Central memory CD8-positive, alpha-beta T cell (primary cell): Measurements from ENCODE around the gene MYO1E.
"Not testable (repeated sequence)": the region's sequence is repeated elsewhere in the genome, so short reads cannot be mapped to it uniquely, and the experiment has no call there.

Source experiments
- ATAC-seq: fragments of 150-1000 bp; cut with Tn5 transposase; replicated peaks from 2 replicates; pipeline ENCODE4 v1.10.0; 2022; ENCODE audit warnings: mild to moderate bottlenecking, moderate FRiP score, moderate number of reproducible peaks; ENCODE audit not compliant: poor library complexity, severe bottlenecking; ENCODE audit errors: extremely low read depth
- DNase-seq, 2 donors: peaks; one replicate each; pipeline ENCODE4 v3.0.0; 2021; ENCODE audit warnings: low spot score in 2 of 2
- H3K27ac Mint-ChIP-seq: one replicate; pipeline ENCODE4 v1.8.0; 2022; ENCODE audit warnings: low read depth, mild to moderate bottlenecking, moderate library complexity, mixed read lengths
- H3K27me3 Mint-ChIP-seq: one replicate; pipeline ENCODE4 v1.8.0; 2022; ENCODE audit warnings: mixed read lengths
- H3K36me3 Mint-ChIP-seq: one replicate; pipeline ENCODE4 v1.8.0; 2022; ENCODE audit warnings: mild to moderate bottlenecking, moderate library complexity, mixed read lengths; ENCODE audit not compliant: insufficient read depth
- H3K4me1 Mint-ChIP-seq: one replicate; pipeline ENCODE4 v1.8.0; 2022; ENCODE audit warnings: mixed read lengths
- H3K4me3 Mint-ChIP-seq: one replicate; pipeline ENCODE4 v1.8.0; 2022; ENCODE audit warnings: mild to moderate bottlenecking, moderate library complexity, mixed read lengths
- H3K9me3 Mint-ChIP-seq: one replicate; pipeline ENCODE4 v1.8.0; 2022; ENCODE audit warnings: mixed read lengths

The MYO1E gene

GRCh38 chr15:59172289-59172901 is 200.3 kb downstream of the MYO1E start:
- Mint-ChIP-seq H3K4me3 (no peak overlapping the region), H3K27me3 (peaks cover 19% of the 10 kb centered on the region), H3K36me3 (no peaks in the 10 kb centered on the region), H3K27ac (no peak overlapping the region), H3K9me3 (no peaks in the 10 kb centered on the region), H3K4me1 (no peaks in the 10 kb centered on the region)
- no peak for DNase-seq
- no peak for ATAC-seq

DNA sequence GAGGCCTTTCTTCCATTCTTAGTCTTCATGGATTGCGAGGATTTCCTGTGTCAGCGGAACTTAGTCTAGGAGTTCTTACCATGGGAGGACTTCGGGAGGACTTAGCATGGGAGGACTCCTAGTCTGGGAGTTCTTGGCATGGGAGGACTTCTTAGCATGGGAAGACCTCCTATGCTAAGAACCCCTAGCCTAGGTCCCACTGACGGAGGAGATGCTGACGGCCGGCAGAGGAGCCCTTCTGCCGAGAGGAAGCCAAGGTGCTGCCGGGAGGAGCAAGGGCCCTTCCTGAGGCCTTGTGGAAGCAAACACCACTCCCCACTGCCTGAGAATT is 201.6 kb downstream of the MYO1E start:
- H3K27ac Mint-ChIP-seq, result no peak overlapping the region
- no peak overlapping the region for H3K4me3 Mint-ChIP-seq
- DNase-seq (no peak), ATAC-seq (no peak)
- H3K9me3 Mint-ChIP-seq, result no peaks in the 10 kb centered on the region
- H3K36me3 Mint-ChIP-seq, result no peaks in the 10 kb centered on the region
- no peaks in the 10 kb centered on the region for H3K4me1 Mint-ChIP-seq
- peaks cover 13% of the 10 kb centered on the region for H3K27me3 Mint-ChIP-seq

- H3K4me3 Mint-ChIP-seq, result no peak overlapping the region
- peaks cover 9% of the 10 kb centered on the region for H3K27me3 Mint-ChIP-seq
- H3K4me1 Mint-ChIP-seq, result no peaks in the 10 kb centered on the region
- H3K27ac Mint-ChIP-seq, result no peak overlapping the region
- H3K9me3 Mint-ChIP-seq, result no peaks in the 10 kb centered on the region
- ATAC-seq (no peak), DNase-seq (no peak)
- no peaks in the 10 kb centered on the region for H3K36me3 Mint-ChIP-seq
Observed at GRCh38 chr15:59170295-59171066, 202.2 kb downstream of the MYO1E start.

- H3K4me1 Mint-ChIP-seq, result no peaks in the 10 kb centered on the region
- no peak overlapping the region for H3K4me3 Mint-ChIP-seq
- no peaks in the 10 kb centered on the region for H3K27me3 Mint-ChIP-seq
- ATAC-seq, result no peak
- no peak for DNase-seq
- no peak overlapping the region for H3K27ac Mint-ChIP-seq
- H3K9me3 Mint-ChIP-seq, result no peaks in the 10 kb centered on the region
- no peaks in the 10 kb centered on the region for H3K36me3 Mint-ChIP-seq
Observed at GRCh38 chr15:59169251-59169708, 203.4 kb downstream of the MYO1E start.

DNA sequence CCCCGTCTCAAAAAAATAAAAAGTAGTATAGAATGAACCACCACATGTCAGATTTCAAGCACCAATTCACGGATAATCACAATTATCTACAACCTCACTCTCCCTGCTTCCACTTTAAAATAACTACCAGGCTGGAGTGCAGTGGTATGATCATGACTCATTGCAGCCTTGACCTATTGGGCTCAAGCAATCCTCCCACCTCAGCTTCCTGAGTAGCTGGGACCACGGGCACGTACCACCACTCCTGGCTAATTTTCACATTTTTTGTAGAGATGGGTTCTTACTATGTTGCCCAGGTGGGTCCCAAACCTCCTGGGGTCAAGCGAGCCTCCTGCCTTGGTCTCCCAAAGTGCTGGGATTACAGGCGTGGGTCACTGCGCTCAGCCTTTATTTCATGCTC is 204.1 kb downstream of the MYO1E start:
- H3K36me3 Mint-ChIP-seq, result no peaks in the 10 kb centered on the region
- DNase-seq (no peak), ATAC-seq (no peak)
- no peaks in the 10 kb centered on the region for H3K9me3 Mint-ChIP-seq
- H3K4me3 Mint-ChIP-seq, result no peak overlapping the region
- H3K27ac Mint-ChIP-seq, result no peak overlapping the region
- no peaks in the 10 kb centered on the region for H3K27me3 Mint-ChIP-seq
- no peaks in the 10 kb centered on the region for H3K4me1 Mint-ChIP-seq

- Mint-ChIP-seq H3K36me3 (peaks cover 2% of the 10 kb centered on the region), H3K4me3 (no peak overlapping the region), H3K9me3 (no peaks in the 10 kb centered on the region), H3K4me1 (no peaks in the 10 kb centered on the region), H3K27me3 (no peaks in the 10 kb centered on the region), H3K27ac (no peak overlapping the region)
- DNase-seq, result no peak
- no peak for ATAC-seq
Observed at GRCh38 chr15:59166601-59167265, 205.9 kb downstream of the MYO1E start.

DNA sequence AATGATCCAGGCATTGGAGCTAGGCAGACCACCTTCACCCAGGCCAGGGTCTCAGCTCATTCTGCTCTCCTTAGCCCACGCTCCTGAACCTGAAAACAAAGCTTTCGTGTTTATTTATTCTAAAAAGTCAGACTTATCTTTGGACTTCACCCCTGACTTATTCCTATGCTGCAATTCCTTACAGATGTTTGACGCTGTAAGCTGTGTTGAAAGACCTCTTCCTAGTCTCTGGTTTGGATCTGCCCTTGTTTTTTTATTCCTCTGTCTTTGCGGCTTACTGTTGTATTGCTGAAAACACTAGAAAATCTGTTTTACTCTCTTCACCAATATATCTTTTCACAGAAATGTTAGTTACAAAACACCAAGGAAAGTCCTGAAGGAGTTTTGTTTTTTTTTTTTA is 206.5 kb downstream of the MYO1E start:
- Mint-ChIP-seq H3K4me1 (no peaks in the 10 kb centered on the region), H3K27me3 (no peaks in the 10 kb centered on the region), H3K9me3 (no peaks in the 10 kb centered on the region), H3K4me3 (no peak overlapping the region), H3K27ac (no peak overlapping the region), H3K36me3 (peaks cover 2% of the 10 kb centered on the region)
- DNase-seq (no peak), ATAC-seq (no peak)

- H3K36me3 Mint-ChIP-seq, result peaks cover 2% of the 10 kb centered on the region
- ATAC-seq (no peak), DNase-seq (no peak)
Observed at GRCh38 chr15:59165726-59166125, 206.9 kb downstream of the MYO1E start.

DNA sequence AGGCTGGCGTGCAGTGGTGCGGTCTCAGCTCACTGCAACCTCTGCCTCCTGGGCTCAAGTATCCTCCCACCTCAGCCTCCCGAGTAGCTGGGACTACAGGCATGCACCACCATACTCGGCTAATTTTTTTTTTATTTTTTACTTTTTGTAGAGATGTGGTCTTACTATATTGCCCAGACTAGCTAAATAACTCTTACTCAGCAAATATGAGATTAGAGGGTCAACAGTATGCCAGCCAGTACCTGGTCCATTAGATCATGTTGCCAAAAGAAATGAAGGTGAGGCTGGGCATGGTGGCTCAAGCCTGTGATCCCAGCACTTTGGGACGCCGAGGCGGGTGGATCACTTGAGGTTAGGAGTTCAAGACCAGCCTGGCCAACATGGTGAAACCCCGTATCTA is 210.6 kb downstream of the MYO1E start:
- not testable (repeated sequence) for H3K9me3 Mint-ChIP-seq, H3K4me3 Mint-ChIP-seq, ATAC-seq, DNase-seq, H3K27ac Mint-ChIP-seq, H3K27me3 Mint-ChIP-seq, H3K4me1 Mint-ChIP-seq, H3K36me3 Mint-ChIP-seq

More at GRCh38 chr15:59165726-59166125, 206.9 kb downstream of the MYO1E start:
- no peak overlapping the region for H3K4me3 Mint-ChIP-seq
- H3K4me1 Mint-ChIP-seq, result no peaks in the 10 kb centered on the region
- H3K9me3 Mint-ChIP-seq, result no peaks in the 10 kb centered on the region
- no peak overlapping the region for H3K27ac Mint-ChIP-seq
- H3K27me3 Mint-ChIP-seq, result no peaks in the 10 kb centered on the region

DNA sequence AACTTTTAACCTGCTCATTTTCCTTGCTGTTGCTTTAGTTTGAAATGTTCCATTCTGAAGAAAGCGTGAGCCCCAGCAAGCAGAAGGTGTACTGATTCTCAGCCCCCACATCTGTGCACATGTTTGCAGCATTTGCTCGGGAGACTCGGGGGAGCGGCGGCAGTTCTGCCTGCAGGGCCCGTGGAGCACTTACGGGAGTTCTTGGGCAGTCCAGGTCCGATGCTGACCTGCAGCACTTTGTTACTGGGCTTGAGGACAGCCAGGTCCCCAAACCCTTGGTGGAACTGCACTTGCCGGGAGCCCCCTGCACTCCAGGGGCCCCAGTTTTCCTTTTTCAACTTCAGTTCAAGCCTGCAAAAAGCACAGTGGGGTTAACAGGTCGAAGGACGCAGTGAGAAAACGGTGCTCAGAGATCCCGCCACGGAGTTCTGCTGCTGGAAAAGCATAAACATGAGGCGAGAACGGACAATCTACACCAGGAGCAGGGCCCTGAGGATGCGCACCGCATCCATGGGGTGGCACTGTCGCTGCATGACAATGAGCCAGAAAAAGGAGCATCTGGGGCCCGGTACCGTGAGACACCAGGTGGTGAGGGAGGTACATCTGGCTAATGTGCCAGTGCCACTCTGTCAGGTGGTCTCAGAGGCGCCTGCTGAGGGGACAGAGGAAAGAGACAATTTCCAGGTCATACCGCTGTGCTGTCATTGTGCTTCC is 211.6 kb downstream of the MYO1E start:
- Mint-ChIP-seq H3K4me3 (no peak overlapping the region), H3K27ac (no peak overlapping the region), H3K36me3 (peaks cover 3% of the 10 kb centered on the region), H3K4me1 (no peaks in the 10 kb centered on the region), H3K27me3 (no peaks in the 10 kb centered on the region), H3K9me3 (no peaks in the 10 kb centered on the region)
- DNase-seq (no peak), ATAC-seq (no peak)

DNA sequence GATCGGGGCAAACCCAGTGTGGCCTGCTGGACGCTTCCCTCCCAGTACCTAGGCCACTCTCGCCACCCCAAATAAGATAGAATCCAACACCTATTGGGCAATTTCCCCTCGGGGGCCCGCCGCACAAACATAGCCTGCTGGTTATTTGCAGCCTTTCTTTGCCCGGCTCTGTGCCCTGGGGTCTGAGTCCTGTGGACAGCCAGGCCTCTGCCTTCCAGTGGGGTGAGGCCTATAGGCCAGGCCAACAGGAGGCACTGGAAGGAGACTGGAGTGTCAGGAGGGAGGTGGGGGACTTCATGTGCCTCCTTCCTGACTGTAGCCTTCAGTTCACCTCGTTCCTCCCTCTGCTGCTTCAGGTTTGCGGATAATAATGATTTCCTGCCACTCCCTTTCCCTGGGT is 213.5 kb downstream of the MYO1E start:
- Mint-ChIP-seq H3K4me3 (no peak overlapping the region), H3K9me3 (no peaks in the 10 kb centered on the region), H3K36me3 (peaks cover 3% of the 10 kb centered on the region), H3K4me1 (no peaks in the 10 kb centered on the region), H3K27ac (no peak overlapping the region), H3K27me3 (no peaks in the 10 kb centered on the region)
- DNase-seq (no peak), ATAC-seq (no peak)

DNA sequence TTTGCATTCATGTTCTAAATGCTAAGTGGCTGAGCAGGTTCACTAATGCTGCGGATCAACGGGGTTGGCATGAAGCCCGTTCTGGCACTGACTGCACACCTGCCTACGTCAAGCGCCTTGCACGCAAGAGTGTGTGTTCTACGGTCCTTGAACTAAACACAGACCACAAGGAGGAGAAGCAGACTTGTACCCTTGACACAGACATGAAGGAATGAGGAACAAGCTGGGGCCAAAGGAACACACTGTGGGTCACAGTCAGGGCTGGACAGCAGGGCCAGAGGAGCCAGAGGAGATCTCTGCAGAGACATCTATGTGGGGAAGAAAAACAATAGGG is 214.0 kb downstream of the MYO1E start:
- Mint-ChIP-seq H3K9me3 (no peaks in the 10 kb centered on the region), H3K36me3 (peaks cover 3% of the 10 kb centered on the region), H3K4me1 (no peaks in the 10 kb centered on the region), H3K27me3 (no peaks in the 10 kb centered on the region), H3K4me3 (no peak overlapping the region), H3K27ac (no peak overlapping the region)
- no peak for DNase-seq
- ATAC-seq, result no peak
